Measurements from ENCODE around the gene LTBP1.

The LTBP1 gene

GRCh38 chr2:33302348-33302747 lies 355.6 kb downstream of the LTBP1 start:
- DNase-seq: no peak
- peaks cover 45 to 71% (median 66%) of the 10 kb centered on the region in 3 donors for H3K36me3 ChIP-seq
- H3K27ac ChIP-seq: peak overlapping the region; percentile 43 to 63
- peaks cover 0 to 42% (median 4%) of the 10 kb centered on the region in 4 donors for H3K4me1 ChIP-seq
- H3K27me3 ChIP-seq: no peaks in the 10 kb centered on the region
- no peak overlapping the region for H3K4me3 ChIP-seq
- intact Hi-C loops (cut with DNase I; ENCODE audit: low total_unique reads): no loop called here
- H3K9me3 ChIP-seq: no peaks in the 10 kb centered on the region
- no peak for TF ChIP-seq CTCF (IDR thresholded peaks at IDR 0.05)

- intact Hi-C loops (cut with DNase I; ENCODE audit: low total_unique reads): no loop called here
- Histone ChIP-seq H3K36me3 (peaks cover 45 to 82% (median 69%) of the 10 kb centered on the region in 3 donors), H3K4me3 (no peak overlapping the region), H3K27ac (peak overlapping the region; percentile 34 to 63), H3K4me1 (peaks cover 0 to 27% (median 1%) of the 10 kb centered on the region in 4 donors), H3K27me3 (no peaks in the 10 kb centered on the region), H3K9me3 (no peaks in the 10 kb centered on the region)
- TF ChIP-seq CTCF (IDR thresholded peaks at IDR 0.05): no peak
- DNase-seq: no peak
These were observed 357.5 kb downstream of the LTBP1 start for GRCh38 chr2:33304032-33304864.

- TF ChIP-seq CTCF (IDR thresholded peaks at IDR 0.05): no peak
- no peaks in the 10 kb centered on the region for H3K9me3 ChIP-seq
- DNase-seq: no peak
- intact Hi-C loops (cut with DNase I; ENCODE audit: low total_unique reads): no loop called here
- no peak overlapping the region for H3K4me3 ChIP-seq
- peaks cover 0 to 37% (median 6%) of the 10 kb centered on the region in 4 donors for H3K4me1 ChIP-seq
- peaks cover 36 to 65% (median 57%) of the 10 kb centered on the region in 3 donors for H3K36me3 ChIP-seq
- no peaks in the 10 kb centered on the region for H3K27me3 ChIP-seq
- peak overlapping the region; percentile 44 to 45 for H3K27ac ChIP-seq
These were observed 361.0 kb downstream of the LTBP1 start for GRCh38 chr2:33307659-33308270.

- H3K27ac ChIP-seq: peak overlapping the region; percentile 62 to 66
- no peak for DNase-seq
- no peaks in the 10 kb centered on the region for H3K9me3 ChIP-seq
- peaks cover 0 to 57% (median 17%) of the 10 kb centered on the region in 4 donors for H3K4me1 ChIP-seq
- H3K4me3 ChIP-seq: no peak overlapping the region
- intact Hi-C loops (cut with DNase I; ENCODE audit: low total_unique reads): no loop called here
- H3K27me3 ChIP-seq: no peaks in the 10 kb centered on the region
- peaks cover 31 to 38% (median 37%) of the 10 kb centered on the region in 3 donors for H3K36me3 ChIP-seq
- TF ChIP-seq CTCF (IDR thresholded peaks at IDR 0.05): no peak
These were observed 365.6 kb downstream of the LTBP1 start for GRCh38 chr2:33312355-33312754.

GRCh38 chr2:33313039-33313438 lies 366.3 kb downstream of the LTBP1 start:
- Histone ChIP-seq H3K36me3 (peaks cover 31 to 37% (median 36%) of the 10 kb centered on the region in 3 donors), H3K4me3 (no peak overlapping the region), H3K9me3 (no peaks in the 10 kb centered on the region), H3K4me1 (peaks cover 0 to 60% (median 20%) of the 10 kb centered on the region in 4 donors), H3K27me3 (no peaks in the 10 kb centered on the region), H3K27ac (peak overlapping the region; percentile 62 to 66)
- DNase-seq: no peak
- intact Hi-C loops (cut with DNase I; ENCODE audit: low total_unique reads): no loop called here
- TF ChIP-seq CTCF (IDR thresholded peaks at IDR 0.05): no peak
